Measurements from ENCODE around the gene HS1BP3. TPM values are rescaled to one million over a fixed set of nuclear protein-coding genes. Genes with fewer than 3 reads are reported as not detected.

The HS1BP3 gene
- total RNA-seq, 4 donors from 2014 or later = 30.8 to 42.7 (median 41.7) TPM

DNA sequence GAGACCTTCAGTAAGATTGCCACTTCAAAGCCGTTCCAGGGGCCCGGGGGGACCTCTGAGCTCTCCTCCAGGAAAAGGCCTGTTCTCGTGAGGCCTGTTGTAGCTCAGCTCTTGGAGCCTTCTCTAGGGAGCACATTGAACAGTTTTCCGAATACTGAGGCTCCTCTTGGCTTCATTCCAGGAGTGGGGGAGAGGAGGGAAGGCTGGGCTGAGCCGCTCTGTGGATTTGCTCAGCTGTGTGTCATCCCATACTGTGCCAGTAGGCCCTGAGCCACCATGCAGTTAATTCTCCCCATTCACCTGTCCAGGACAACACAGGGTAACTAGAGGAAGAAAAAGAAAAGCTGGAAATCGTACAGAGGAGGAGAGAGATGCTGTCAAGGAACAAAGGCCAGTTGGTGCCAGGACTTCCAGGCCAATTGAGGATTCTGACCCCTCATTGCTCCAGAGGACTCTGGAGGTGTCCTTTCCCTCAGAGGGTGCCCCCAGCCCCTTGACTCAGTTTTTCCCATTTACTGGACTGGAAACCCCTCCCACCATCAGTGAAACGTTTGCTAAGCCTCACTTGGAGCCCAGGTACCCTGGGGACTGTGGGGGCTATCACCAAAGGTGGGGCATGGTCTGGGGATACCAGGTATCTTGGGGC, 41.4 kb downstream of the HS1BP3 start:
- no peaks in the 10 kb centered on the region for H3K9me3 ChIP-seq
- H3K27me3 ChIP-seq = no peaks in the 10 kb centered on the region
- H3K36me3 ChIP-seq = no peaks in the 10 kb centered on the region
- no peak overlapping the region for H3K4me3 ChIP-seq (replicated peaks in 1 of 3)
- WGBS, 2 donors = 50 to 53% methylated on average over 6 to 7 of the region's 7 CpGs
- TF ChIP-seq, protein P1, sequence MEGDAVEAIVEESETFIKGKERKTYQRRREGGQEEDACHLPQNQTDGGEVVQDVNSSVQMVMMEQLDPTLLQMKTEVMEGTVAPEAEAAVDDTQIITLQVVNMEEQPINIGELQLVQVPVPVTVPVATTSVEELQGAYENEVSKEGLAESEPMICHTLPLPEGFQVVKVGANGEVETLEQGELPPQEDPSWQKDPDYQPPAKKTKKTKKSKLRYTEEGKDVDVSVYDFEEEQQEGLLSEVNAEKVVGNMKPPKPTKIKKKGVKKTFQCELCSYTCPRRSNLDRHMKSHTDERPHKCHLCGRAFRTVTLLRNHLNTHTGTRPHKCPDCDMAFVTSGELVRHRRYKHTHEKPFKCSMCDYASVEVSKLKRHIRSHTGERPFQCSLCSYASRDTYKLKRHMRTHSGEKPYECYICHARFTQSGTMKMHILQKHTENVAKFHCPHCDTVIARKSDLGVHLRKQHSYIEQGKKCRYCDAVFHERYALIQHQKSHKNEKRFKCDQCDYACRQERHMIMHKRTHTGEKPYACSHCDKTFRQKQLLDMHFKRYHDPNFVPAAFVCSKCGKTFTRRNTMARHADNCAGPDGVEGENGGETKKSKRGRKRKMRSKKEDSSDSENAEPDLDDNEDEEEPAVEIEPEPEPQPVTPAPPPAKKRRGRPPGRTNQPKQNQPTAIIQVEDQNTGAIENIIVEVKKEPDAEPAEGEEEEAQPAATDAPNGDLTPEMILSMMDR (IDR thresholded peaks at IDR 0.05) = peak in 1 of 6 experiments; percentile 23
- TF ChIP-seq POLR2A (IDR thresholded peaks at IDR 0.05) = no peak
- H3K27ac ChIP-seq = peak overlapping the region; percentile 63 to 89 (median 88)
- peak; percentile 54 to 67 for DNase-seq
- H3K4me1 ChIP-seq = peaks cover 35 to 68% of the 10 kb centered on the region in 2 donors
- intact Hi-C loops (cut with DNase I) = no loop called here

DNA sequence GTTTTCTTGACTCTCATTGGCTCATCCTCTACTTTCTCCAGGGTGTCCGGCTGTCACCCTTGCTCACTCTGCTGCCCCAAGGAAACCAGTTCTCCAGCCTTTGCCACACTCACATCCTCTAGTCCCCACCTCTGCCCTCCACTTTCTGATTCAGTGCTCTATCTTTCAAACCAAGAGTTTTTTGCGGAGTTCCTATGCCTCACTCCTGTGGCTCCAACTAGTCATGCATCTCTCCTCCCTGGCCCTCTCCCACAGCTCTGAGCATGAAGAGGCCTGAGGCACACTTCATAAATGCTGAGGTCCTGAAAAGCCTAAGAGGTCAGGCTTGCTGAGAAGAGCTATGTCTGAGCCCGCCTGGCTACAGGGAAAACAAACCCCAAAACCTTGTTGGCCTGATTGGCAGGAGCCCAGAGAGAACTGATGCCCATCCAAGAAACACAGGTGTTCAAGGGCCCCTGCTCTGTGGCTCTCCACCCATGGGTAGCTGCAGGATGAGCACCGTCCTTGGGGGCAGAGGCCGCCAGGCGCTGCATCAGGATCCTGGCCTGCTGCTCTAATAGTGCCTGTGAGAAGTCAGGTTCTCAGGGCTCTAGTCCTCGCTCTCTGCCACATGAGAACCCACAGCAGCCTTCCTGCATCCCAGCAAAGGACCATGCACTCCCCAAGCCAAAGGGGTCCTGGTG, 42.1 kb downstream of the HS1BP3 start:
- Histone ChIP-seq H3K9me3 (no peaks in the 10 kb centered on the region), H3K27me3 (no peaks in the 10 kb centered on the region), H3K36me3 (no peaks in the 10 kb centered on the region), H3K27ac (peak overlapping the region; percentile 63 to 89 (median 88)), H3K4me3 (replicated peaks in 1 of 3) (no peak overlapping the region), H3K4me1 (peaks cover 28 to 67% of the 10 kb centered on the region in 2 donors)
- intact Hi-C loops (cut with DNase I) = no loop called here
- no peak for TF ChIP-seq POLR2A (IDR thresholded peaks at IDR 0.05)
- TF ChIP-seq, protein P1 (IDR thresholded peaks at IDR 0.05) = no peak
- 40 to 46% methylated on average over 2 to 3 of the region's 7 CpGs for WGBS, 2 donors
- DNase-seq = peak; percentile 79

DNA sequence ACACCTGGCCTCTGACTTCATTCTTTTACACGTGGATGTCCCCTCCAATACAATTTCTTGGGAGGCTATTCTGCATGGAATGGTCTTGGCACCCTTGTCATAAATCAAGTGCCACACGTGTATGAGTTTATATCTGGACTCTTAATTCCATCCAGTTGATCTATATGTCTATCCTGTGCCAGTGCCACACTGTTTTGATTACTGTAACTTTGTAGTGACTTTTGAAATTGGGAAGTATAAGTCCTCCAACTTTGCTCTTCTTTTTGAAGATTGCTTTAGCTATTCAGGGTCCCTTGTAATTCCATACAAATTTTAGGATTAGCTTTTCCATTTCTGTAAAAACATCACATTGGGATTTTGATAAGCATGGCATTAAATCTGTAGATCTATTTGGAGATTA, 43.5 kb downstream of the HS1BP3 start:
- H3K27me3 ChIP-seq = no peaks in the 10 kb centered on the region
- no peak overlapping the region for H3K27ac ChIP-seq
- no peaks in the 10 kb centered on the region for H3K36me3 ChIP-seq
- no peak overlapping the region for H3K4me3 ChIP-seq (replicated peaks in 1 of 3)
- no peak for DNase-seq
- no peak for TF ChIP-seq POLR2A (IDR thresholded peaks at IDR 0.05)
- TF ChIP-seq, protein P1 (IDR thresholded peaks at IDR 0.05) = no peak
- intact Hi-C loops (cut with DNase I) = no loop called here
- no peaks in the 10 kb centered on the region for H3K9me3 ChIP-seq
- WGBS, 2 donors = 98% methylated on average over 2 of the region's 2 CpGs
- peaks cover 28 to 53% of the 10 kb centered on the region in 2 donors for H3K4me1 ChIP-seq

DNA sequence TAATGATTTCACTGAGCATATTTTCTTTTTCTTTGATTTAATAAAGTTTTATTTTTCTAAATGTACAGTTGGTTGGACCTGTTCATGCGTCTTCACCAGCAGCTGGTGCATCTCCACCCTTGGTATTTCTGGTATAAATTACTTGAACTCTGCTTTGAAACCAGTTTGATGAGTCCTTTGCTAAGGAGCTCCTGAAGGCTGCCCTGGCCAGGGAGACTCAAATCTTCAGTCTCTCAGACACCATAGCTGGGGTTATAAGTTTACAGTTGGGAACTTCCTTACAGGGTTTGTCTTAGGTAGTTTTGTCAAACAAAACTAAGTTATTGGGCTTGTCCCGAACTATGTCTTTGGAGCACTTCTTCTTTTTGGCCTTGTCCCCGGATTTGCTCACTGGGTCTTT, 44.7 kb downstream of the HS1BP3 start:
- Histone ChIP-seq H3K27ac (no peak overlapping the region), H3K9me3 (no peaks in the 10 kb centered on the region), H3K4me3 (replicated peaks in 1 of 3) (no peak overlapping the region), H3K36me3 (no peaks in the 10 kb centered on the region), H3K4me1 (peaks cover 20 to 42% of the 10 kb centered on the region in 2 donors), H3K27me3 (no peaks in the 10 kb centered on the region)
- intact Hi-C loops (cut with DNase I) = no loop called here
- WGBS, 2 donors = 63 to 64% methylated on average over 3 of the region's 3 CpGs
- no peak for DNase-seq
- TF ChIP-seq, protein P1 (IDR thresholded peaks at IDR 0.05) = no peak
- no peak for TF ChIP-seq POLR2A (IDR thresholded peaks at IDR 0.05)

DNA sequence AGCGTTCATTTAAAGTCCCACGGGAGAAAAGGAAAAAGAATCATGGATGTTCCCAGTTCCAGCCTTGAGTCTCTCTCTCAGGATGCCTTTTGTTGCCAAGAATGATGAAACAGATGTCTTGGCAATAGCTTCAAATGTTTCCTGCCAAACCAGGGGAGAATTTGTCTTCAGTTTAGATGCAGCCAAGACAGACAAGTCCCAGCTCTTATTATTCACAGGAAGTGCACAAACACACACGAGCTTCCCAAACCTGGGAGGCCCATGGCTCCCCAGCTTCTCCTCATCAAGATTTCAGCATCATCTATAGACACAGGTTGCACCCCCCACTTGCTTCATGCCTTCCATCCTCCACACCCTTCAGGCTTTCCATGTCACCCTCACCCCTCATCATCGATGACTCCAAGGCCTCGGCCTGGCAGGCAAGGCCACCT, 45.9 kb downstream of the HS1BP3 start:
- intact Hi-C loops (cut with DNase I) = no loop called here
- 64 to 68% methylated on average over 5 of the region's 5 CpGs for WGBS, 2 donors
- H3K4me1 ChIP-seq = peaks cover 13 to 38% of the 10 kb centered on the region in 2 donors
- no peak overlapping the region for H3K4me3 ChIP-seq (replicated peaks in 1 of 3)
- no peaks in the 10 kb centered on the region for H3K36me3 ChIP-seq
- TF ChIP-seq, protein P1 (IDR thresholded peaks at IDR 0.05) = no peak
- TF ChIP-seq POLR2A (IDR thresholded peaks at IDR 0.05) = no peak
- H3K27ac ChIP-seq = peak overlapping the region; percentile 13 to 66 (median 16)
- DNase-seq = peak in 1 of 2 donors; percentile 8
- no peaks in the 10 kb centered on the region for H3K27me3 ChIP-seq
- no peaks in the 10 kb centered on the region for H3K9me3 ChIP-seq

All from thyroid gland (tissue), 4 donors.